WTC11 (cell line): ENCODE results near the gene SNX24. TPM values are rescaled to one million over a fixed set of nuclear protein-coding genes. Genes with fewer than 3 reads are reported as not detected.

Source experiments
- ATAC-seq: fragments of 200-7000 bp; cut with Tn5 transposase; 2 replicates; pipeline ENCODE4 v1.10.0; 2021; ENCODE audit warnings: mild to moderate bottlenecking, moderate library complexity
- CTCF ChIA-PET: fragments of 300-600 bp; sonication (Branson Sonifier 250); formaldehyde crosslinking; loops from one replicate; lab custom pipeline; 2021; ENCODE audit warnings: antibody characterized with exemption; lab: Charles Lee
- POLR2A ChIA-PET: fragments of 350-600 bp; sonication (Branson Sonifier 250); formaldehyde crosslinking; loops from one replicate; lab custom pipeline; 2021; ENCODE audit warnings: antibody characterized with exemption; lab: Charles Lee
- DNase-seq: peaks from one replicate; pipeline ENCODE4 v3.0.0; 2021; ENCODE audit warnings: low spot score
- H3K27ac Mint-ChIP-seq: 2 replicates; pipeline ENCODE4 v1.8.0; 2021; ENCODE audit warnings: mixed read lengths
- H3K27me3 Mint-ChIP-seq: 2 replicates; pipeline ENCODE4 v1.8.0; 2021; ENCODE audit warnings: low read depth, mild to moderate bottlenecking, moderate library complexity, mixed read lengths
- H3K36me3 Mint-ChIP-seq: 2 replicates; pipeline ENCODE4 v1.8.0; 2021; ENCODE audit warnings: mixed read lengths
- H3K4me1 Mint-ChIP-seq: 2 replicates; pipeline ENCODE4 v1.8.0; 2022; ENCODE audit warnings: mixed read lengths
- H3K4me3 Mint-ChIP-seq: 2 replicates; pipeline ENCODE4 v1.8.0; 2021; ENCODE audit warnings: mild to moderate bottlenecking, moderate library complexity, mixed read lengths
- H3K9me3 Mint-ChIP-seq: 2 replicates; pipeline ENCODE4 v1.8.0; 2021; ENCODE audit warnings: mixed read lengths
- GRHL2 ChIP-seq: fragments of 250-450 bp; sonication (Bioruptor Pico); IDR thresholded peaks from 2 replicates; pipeline ENCODE4 v1.8.0; 2022; ENCODE audit warnings: mild to moderate bottlenecking, moderate library complexity; ENCODE audit not compliant: insufficient replicate concordance, severe bottlenecking
- MXD4 ChIP-seq: fragments of 250-450 bp; sonication (Bioruptor Pico); IDR thresholded peaks from 2 replicates; pipeline ENCODE4 v1.8.0; 2021; ENCODE audit warnings: mild to moderate bottlenecking, moderate library complexity, borderline replicate concordance
- NFYB ChIP-seq: sonication (generic); formaldehyde crosslinking; conservative IDR thresholded peaks from 2 replicates; pipeline ENCODE4 v1.8.0; 2022; ENCODE audit warnings: low read depth, missing genetic modification reagents
- TP53 ChIP-seq: sonication (generic); formaldehyde crosslinking; IDR thresholded peaks from 2 replicates; pipeline ENCODE4 v1.8.1; 2023; ENCODE audit warnings: mild to moderate bottlenecking, missing genetic modification reagents
- total RNA-seq: library from RNA; stranded (reverse); gene quantifications from 3 replicates; pipeline ENCODE4 v1.2.3, GENCODE V29; 2021
- TF ChIP-seq, protein P1 (sequence below): sonication (generic); formaldehyde crosslinking; IDR thresholded peaks from 2 replicates; pipeline ENCODE4 v1.8.1; 2022; ENCODE audit warnings: mild to moderate bottlenecking, moderate library complexity, missing genetic modification reagents
- TF ChIP-seq, protein P2 (sequence below): sonication (generic); formaldehyde crosslinking; IDR thresholded peaks from 2 replicates; pipeline ENCODE4 v1.8.0; 2022; ENCODE audit warnings: missing genetic modification reagents
- TF ChIP-seq, protein P3 (sequence below): sonication (generic); formaldehyde crosslinking; IDR thresholded peaks from 2 replicates; pipeline ENCODE4 v1.8.0; 2023; ENCODE audit warnings: missing genetic modification reagents, mild to moderate bottlenecking, borderline replicate concordance
- TF ChIP-seq, protein P4 (sequence below): sonication (generic); formaldehyde crosslinking; IDR thresholded peaks from 2 replicates; pipeline ENCODE4 v1.8.1; 2022; ENCODE audit warnings: low read depth, mild to moderate bottlenecking, moderate library complexity, missing genetic modification reagents, borderline replicate concordance
- TF ChIP-seq, protein P5 (sequence below): sonication (generic); formaldehyde crosslinking; IDR thresholded peaks from 2 replicates; pipeline ENCODE4 v1.8.1; 2023; ENCODE audit warnings: mild to moderate bottlenecking, missing genetic modification reagents, moderate library complexity
- TF ChIP-seq, protein P6 (sequence below): sonication (generic); formaldehyde crosslinking; conservative IDR thresholded peaks from 2 replicates; pipeline ENCODE4 v1.8.1; 2023; ENCODE audit warnings: mild to moderate bottlenecking, low read depth, missing genetic modification reagents, moderate library complexity
- TF ChIP-seq, protein P7 (sequence below): sonication (generic); formaldehyde crosslinking; IDR thresholded peaks from 2 replicates; pipeline ENCODE4 v1.8.0; 2022; ENCODE audit warnings: mild to moderate bottlenecking, missing genetic modification reagents

SNX24 gene
- total RNA-seq, 1 experiment from 2014 or later: 15.5 TPM

DNA sequence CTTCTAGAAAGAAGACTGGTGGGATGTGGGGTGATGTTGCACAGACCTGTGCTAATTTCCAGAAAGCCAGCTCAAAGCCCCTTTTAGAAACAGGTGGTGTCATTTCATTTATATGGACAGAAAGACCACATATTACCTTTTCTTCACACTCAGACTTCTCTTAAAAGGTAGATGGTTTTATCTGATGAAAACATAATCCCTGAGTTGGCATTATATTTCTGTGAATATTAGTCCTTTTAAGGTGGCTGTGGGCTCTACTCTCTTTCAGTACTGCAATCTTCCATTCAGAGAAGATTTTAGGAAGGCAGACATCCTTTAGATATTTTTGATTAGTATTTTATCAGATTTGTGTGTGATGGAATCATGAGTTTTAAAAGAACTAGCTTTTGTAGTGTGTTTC is 117.9 kb downstream of the SNX24 start:
- ChIA-PET POLR2A (no interaction called here), CTCF (no interaction called here)
- H3K27me3 Mint-ChIP-seq: no peaks in the 10 kb centered on the region
- TF ChIP-seq, protein P1, sequence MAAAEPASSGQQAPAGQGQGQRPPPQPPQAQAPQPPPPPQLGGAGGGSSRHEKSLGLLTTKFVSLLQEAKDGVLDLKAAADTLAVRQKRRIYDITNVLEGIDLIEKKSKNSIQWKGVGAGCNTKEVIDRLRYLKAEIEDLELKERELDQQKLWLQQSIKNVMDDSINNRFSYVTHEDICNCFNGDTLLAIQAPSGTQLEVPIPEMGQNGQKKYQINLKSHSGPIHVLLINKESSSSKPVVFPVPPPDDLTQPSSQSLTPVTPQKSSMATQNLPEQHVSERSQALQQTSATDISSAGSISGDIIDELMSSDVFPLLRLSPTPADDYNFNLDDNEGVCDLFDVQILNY (CRISPR knock-in tag): no peak
- TF ChIP-seq, protein P2, sequence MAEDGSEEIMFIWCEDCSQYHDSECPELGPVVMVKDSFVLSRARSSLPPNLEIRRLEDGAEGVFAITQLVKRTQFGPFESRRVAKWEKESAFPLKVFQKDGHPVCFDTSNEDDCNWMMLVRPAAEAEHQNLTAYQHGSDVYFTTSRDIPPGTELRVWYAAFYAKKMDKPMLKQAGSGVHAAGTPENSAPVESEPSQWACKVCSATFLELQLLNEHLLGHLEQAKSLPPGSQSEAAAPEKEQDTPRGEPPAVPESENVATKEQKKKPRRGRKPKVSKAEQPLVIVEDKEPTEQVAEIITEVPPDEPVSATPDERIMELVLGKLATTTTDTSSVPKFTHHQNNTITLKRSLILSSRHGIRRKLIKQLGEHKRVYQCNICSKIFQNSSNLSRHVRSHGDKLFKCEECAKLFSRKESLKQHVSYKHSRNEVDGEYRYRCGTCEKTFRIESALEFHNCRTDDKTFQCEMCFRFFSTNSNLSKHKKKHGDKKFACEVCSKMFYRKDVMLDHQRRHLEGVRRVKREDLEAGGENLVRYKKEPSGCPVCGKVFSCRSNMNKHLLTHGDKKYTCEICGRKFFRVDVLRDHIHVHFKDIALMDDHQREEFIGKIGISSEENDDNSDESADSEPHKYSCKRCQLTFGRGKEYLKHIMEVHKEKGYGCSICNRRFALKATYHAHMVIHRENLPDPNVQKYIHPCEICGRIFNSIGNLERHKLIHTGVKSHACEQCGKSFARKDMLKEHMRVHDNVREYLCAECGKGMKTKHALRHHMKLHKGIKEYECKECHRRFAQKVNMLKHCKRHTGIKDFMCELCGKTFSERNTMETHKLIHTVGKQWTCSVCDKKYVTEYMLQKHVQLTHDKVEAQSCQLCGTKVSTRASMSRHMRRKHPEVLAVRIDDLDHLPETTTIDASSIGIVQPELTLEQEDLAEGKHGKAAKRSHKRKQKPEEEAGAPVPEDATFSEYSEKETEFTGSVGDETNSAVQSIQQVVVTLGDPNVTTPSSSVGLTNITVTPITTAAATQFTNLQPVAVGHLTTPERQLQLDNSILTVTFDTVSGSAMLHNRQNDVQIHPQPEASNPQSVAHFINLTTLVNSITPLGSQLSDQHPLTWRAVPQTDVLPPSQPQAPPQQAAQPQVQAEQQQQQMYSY (CRISPR knock-in tag): no peak
- TF ChIP-seq GRHL2 (CRISPR knock-in tag): no peak
- TF ChIP-seq, protein P3, sequence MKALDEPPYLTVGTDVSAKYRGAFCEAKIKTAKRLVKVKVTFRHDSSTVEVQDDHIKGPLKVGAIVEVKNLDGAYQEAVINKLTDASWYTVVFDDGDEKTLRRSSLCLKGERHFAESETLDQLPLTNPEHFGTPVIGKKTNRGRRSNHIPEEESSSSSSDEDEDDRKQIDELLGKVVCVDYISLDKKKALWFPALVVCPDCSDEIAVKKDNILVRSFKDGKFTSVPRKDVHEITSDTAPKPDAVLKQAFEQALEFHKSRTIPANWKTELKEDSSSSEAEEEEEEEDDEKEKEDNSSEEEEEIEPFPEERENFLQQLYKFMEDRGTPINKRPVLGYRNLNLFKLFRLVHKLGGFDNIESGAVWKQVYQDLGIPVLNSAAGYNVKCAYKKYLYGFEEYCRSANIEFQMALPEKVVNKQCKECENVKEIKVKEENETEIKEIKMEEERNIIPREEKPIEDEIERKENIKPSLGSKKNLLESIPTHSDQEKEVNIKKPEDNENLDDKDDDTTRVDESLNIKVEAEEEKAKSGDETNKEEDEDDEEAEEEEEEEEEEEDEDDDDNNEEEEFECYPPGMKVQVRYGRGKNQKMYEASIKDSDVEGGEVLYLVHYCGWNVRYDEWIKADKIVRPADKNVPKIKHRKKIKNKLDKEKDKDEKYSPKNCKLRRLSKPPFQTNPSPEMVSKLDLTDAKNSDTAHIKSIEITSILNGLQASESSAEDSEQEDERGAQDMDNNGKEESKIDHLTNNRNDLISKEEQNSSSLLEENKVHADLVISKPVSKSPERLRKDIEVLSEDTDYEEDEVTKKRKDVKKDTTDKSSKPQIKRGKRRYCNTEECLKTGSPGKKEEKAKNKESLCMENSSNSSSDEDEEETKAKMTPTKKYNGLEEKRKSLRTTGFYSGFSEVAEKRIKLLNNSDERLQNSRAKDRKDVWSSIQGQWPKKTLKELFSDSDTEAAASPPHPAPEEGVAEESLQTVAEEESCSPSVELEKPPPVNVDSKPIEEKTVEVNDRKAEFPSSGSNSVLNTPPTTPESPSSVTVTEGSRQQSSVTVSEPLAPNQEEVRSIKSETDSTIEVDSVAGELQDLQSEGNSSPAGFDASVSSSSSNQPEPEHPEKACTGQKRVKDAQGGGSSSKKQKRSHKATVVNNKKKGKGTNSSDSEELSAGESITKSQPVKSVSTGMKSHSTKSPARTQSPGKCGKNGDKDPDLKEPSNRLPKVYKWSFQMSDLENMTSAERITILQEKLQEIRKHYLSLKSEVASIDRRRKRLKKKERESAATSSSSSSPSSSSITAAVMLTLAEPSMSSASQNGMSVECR: no peak
- TF ChIP-seq, protein P4, sequence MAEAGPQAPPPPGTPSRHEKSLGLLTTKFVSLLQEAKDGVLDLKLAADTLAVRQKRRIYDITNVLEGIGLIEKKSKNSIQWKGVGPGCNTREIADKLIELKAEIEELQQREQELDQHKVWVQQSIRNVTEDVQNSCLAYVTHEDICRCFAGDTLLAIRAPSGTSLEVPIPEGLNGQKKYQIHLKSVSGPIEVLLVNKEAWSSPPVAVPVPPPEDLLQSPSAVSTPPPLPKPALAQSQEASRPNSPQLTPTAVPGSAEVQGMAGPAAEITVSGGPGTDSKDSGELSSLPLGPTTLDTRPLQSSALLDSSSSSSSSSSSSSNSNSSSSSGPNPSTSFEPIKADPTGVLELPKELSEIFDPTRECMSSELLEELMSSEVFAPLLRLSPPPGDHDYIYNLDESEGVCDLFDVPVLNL (CRISPR knock-in tag): no peak
- TF ChIP-seq, protein P5, sequence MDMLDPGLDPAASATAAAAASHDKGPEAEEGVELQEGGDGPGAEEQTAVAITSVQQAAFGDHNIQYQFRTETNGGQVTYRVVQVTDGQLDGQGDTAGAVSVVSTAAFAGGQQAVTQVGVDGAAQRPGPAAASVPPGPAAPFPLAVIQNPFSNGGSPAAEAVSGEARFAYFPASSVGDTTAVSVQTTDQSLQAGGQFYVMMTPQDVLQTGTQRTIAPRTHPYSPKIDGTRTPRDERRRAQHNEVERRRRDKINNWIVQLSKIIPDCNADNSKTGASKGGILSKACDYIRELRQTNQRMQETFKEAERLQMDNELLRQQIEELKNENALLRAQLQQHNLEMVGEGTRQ (CRISPR knock-in tag): no peak
- TF ChIP-seq, protein P6, sequence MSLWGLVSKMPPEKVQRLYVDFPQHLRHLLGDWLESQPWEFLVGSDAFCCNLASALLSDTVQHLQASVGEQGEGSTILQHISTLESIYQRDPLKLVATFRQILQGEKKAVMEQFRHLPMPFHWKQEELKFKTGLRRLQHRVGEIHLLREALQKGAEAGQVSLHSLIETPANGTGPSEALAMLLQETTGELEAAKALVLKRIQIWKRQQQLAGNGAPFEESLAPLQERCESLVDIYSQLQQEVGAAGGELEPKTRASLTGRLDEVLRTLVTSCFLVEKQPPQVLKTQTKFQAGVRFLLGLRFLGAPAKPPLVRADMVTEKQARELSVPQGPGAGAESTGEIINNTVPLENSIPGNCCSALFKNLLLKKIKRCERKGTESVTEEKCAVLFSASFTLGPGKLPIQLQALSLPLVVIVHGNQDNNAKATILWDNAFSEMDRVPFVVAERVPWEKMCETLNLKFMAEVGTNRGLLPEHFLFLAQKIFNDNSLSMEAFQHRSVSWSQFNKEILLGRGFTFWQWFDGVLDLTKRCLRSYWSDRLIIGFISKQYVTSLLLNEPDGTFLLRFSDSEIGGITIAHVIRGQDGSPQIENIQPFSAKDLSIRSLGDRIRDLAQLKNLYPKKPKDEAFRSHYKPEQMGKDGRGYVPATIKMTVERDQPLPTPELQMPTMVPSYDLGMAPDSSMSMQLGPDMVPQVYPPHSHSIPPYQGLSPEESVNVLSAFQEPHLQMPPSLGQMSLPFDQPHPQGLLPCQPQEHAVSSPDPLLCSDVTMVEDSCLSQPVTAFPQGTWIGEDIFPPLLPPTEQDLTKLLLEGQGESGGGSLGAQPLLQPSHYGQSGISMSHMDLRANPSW: no peak
- no peak for TF ChIP-seq TP53 (CRISPR knock-in tag)
- TF ChIP-seq NFYB: no peak
- TF ChIP-seq, protein P7, sequence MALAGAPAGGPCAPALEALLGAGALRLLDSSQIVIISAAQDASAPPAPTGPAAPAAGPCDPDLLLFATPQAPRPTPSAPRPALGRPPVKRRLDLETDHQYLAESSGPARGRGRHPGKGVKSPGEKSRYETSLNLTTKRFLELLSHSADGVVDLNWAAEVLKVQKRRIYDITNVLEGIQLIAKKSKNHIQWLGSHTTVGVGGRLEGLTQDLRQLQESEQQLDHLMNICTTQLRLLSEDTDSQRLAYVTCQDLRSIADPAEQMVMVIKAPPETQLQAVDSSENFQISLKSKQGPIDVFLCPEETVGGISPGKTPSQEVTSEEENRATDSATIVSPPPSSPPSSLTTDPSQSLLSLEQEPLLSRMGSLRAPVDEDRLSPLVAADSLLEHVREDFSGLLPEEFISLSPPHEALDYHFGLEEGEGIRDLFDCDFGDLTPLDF: no peak
- no peak for TF ChIP-seq MXD4 (CRISPR knock-in tag)
- DNase-seq (no peak), ATAC-seq (no peak)
- H3K9me3 Mint-ChIP-seq: no peaks in the 10 kb centered on the region
- peaks cover 15% of the 10 kb centered on the region for H3K4me1 Mint-ChIP-seq
- no peak overlapping the region for H3K4me3 Mint-ChIP-seq
- peak overlapping the region; percentile 43; the same call in 1 of the 2 replicates for H3K27ac Mint-ChIP-seq
- H3K36me3 Mint-ChIP-seq: no peaks in the 10 kb centered on the region
